PC-9 (cell line): Measurements from ENCODE around the gene CHIC2. TPM values are rescaled to one million over a fixed set of nuclear protein-coding genes. Genes with fewer than 3 reads are reported as not detected.

ENCODE experiments used
- BruUV-seq: library from RNA; stranded (reverse); fragments of 400-500 nt; replicated peaks from 2 replicates; lab custom pipeline; 2021; lab: Mats Ljungman, UMichigan
- CTCF ChIA-PET: fragments of 300-600 bp; sonication (Branson Sonifier 250); formaldehyde crosslinking; loops from one replicate; lab custom pipeline; 2022; ENCODE audit warnings: antibody characterized with exemption; lab: Charles Lee
- POLR2A ChIA-PET: fragments of 300-600 bp; sonication (Branson Sonifier 250); formaldehyde crosslinking; loops from one replicate; lab custom pipeline; 2022; ENCODE audit warnings: antibody characterized with exemption; ENCODE audit not compliant: unreplicated experiment; lab: Charles Lee
- DNase-seq, 2 experiments: peaks; one replicate each; pipeline versions ENCODE4 v3.0.0 to v3.0.0-alpha.2; 2015 to 2022; ENCODE audit warnings: mixed read lengths in 1 of 2
- H2AFZ ChIP-seq: fragments of 200-600 bp; sonication (generic); 2 replicates; pipeline ENCODE4 v1.8.1; 2017; ENCODE audit warnings: antibody characterized with exemption
- H3F3A ChIP-seq: fragments of 200-600 bp; sonication (generic); 2 replicates; pipeline ENCODE4 v1.8.1; 2017; ENCODE audit warnings: antibody characterized with exemption, mild to moderate bottlenecking, low read depth; ENCODE audit not compliant: insufficient read depth
- H3K27ac ChIP-seq: fragments of 200-600 bp; sonication (generic); 2 replicates; pipeline ENCODE4 v1.6.1; 2016; ENCODE audit warnings: mixed run types
- H3K27me3 ChIP-seq: fragments of 200-600 bp; sonication (generic); 2 replicates; pipeline ENCODE4 v1.6.1; 2016; ENCODE audit warnings: low read depth, mixed run types; ENCODE audit not compliant: insufficient read depth
- H3K36me3 ChIP-seq: fragments of 200-600 bp; sonication (generic); 2 replicates; pipeline ENCODE4 v1.6.1; 2016; ENCODE audit warnings: low read depth, mixed run types
- H3K4me1 ChIP-seq: fragments of 200-600 bp; sonication (generic); replicated peaks from 2 replicates; pipeline ENCODE4 v1.6.1; 2016; ENCODE audit warnings: mixed run types; ENCODE audit not compliant: insufficient read depth
- H3K4me2 ChIP-seq: fragments of 200-600 bp; sonication (generic); 2 replicates; pipeline ENCODE4 v1.6.1; 2017; ENCODE audit warnings: mixed run types
- H3K4me3 ChIP-seq: fragments of 200-600 bp; sonication (generic); 2 replicates; pipeline ENCODE4 v1.6.1; 2016; ENCODE audit warnings: mixed run types
- H3K79me2 ChIP-seq: fragments of 200-600 bp; sonication (generic); 2 replicates; pipeline ENCODE4 v1.6.1; 2017; ENCODE audit warnings: low read depth, mixed run types
- H3K9me2 ChIP-seq: fragments of 200-600 bp; sonication (generic); 2 replicates; pipeline ENCODE4 v1.8.1; 2017; ENCODE audit warnings: mild to moderate bottlenecking; ENCODE audit not compliant: insufficient read depth
- H3K9me3 ChIP-seq: fragments of 200-600 bp; sonication (generic); 2 replicates; pipeline ENCODE4 v1.8.1; 2016; ENCODE audit warnings: low read depth; ENCODE audit not compliant: insufficient read depth
- H4K20me1 ChIP-seq: fragments of 200-600 bp; sonication (generic); 2 replicates; pipeline ENCODE4 v1.8.1; 2017; ENCODE audit not compliant: insufficient read depth
- CTCF ChIP-seq: fragments of 200-600 bp; sonication (generic); conservative IDR thresholded peaks from 2 replicates; pipeline ENCODE4 v1.6.1; 2017; ENCODE audit warnings: mixed run types, antibody characterized with exemption, mild to moderate bottlenecking, moderate library complexity
- EZH2 ChIP-seq: fragments of 200-600 bp; sonication (generic); IDR thresholded peaks from 2 replicates; pipeline ENCODE4 v1.8.0; 2017; ENCODE audit warnings: antibody characterized with exemption, low read depth
- intact Hi-C: fragments of 100-400 bp; cut with micrococcal nuclease; formaldehyde crosslinking; loops from one replicate; pipeline ENCODE4 v1.10.0; 2022; ENCODE audit not compliant: unreplicated experiment
- total RNA-seq: library from RNA; stranded (reverse); gene quantifications from 2 replicates; pipeline ENCODE4 v1.2.3, GENCODE V29; 2021

CHIC2 gene
- total RNA-seq, 1 experiment from 2014 or later: 12.1 TPM

GRCh38 chr4:53986062-53986461, 78.3 kb downstream of the CHIC2 start:
- no peaks in the 10 kb centered on the region for H3K27me3 ChIP-seq
- no peaks in the 10 kb centered on the region for H4K20me1 ChIP-seq
- no peaks in the 10 kb centered on the region for H3K9me3 ChIP-seq
- POLR2A ChIA-PET: no interaction called here
- intact Hi-C loops: no loop called here
- no peak overlapping the region for H2AFZ ChIP-seq
- H3K4me3 ChIP-seq: no peak overlapping the region
- CTCF ChIA-PET: no interaction called here
- no peaks in the 10 kb centered on the region for H3K79me2 ChIP-seq
- no peaks in the 10 kb centered on the region for H3K4me1 ChIP-seq
- no peaks in the 10 kb centered on the region for H3K9me2 ChIP-seq
- no peak for TF ChIP-seq CTCF
- no peak for TF ChIP-seq EZH2
- no peak overlapping the region for H3K27ac ChIP-seq
- H3K4me2 ChIP-seq: no peak overlapping the region
- H3K36me3 ChIP-seq: no peaks in the 10 kb centered on the region
- no peaks in the 10 kb centered on the region for H3F3A ChIP-seq
- no TSS peak for BruUV-seq
- DNase-seq: no peak

- DNase-seq: no peak
- no peaks in the 10 kb centered on the region for H3K36me3 ChIP-seq
- no peaks in the 10 kb centered on the region for H3K79me2 ChIP-seq
- TF ChIP-seq EZH2 (no peak), CTCF (no peak)
- no peak overlapping the region for H3K27ac ChIP-seq
- no peaks in the 10 kb centered on the region for H3K9me3 ChIP-seq
- H3K9me2 ChIP-seq: no peaks in the 10 kb centered on the region
- ChIA-PET POLR2A (no interaction called here), CTCF (no interaction called here)
- no peaks in the 10 kb centered on the region for H4K20me1 ChIP-seq
- H3K27me3 ChIP-seq: no peaks in the 10 kb centered on the region
- no peak overlapping the region for H3K4me2 ChIP-seq
- intact Hi-C loops: no loop called here
- H2AFZ ChIP-seq: no peak overlapping the region
- H3F3A ChIP-seq: no peaks in the 10 kb centered on the region
- no TSS peak for BruUV-seq
- H3K4me3 ChIP-seq: no peak overlapping the region
- no peaks in the 10 kb centered on the region for H3K4me1 ChIP-seq
Observed at GRCh38 chr4:53981567-53981966, 82.8 kb downstream of the CHIC2 start.

GRCh38 chr4:53981066-53981465, 83.3 kb downstream of the CHIC2 start:
- intact Hi-C loops: no loop called here

More at GRCh38 chr4:53981066-53981465, 83.3 kb downstream of the CHIC2 start:
- no peak for DNase-seq
- ChIA-PET POLR2A (no interaction called here), CTCF (no interaction called here)
- Histone ChIP-seq H3K4me3 (no peak overlapping the region), H3K27me3 (no peaks in the 10 kb centered on the region), H3K27ac (no peak overlapping the region), H2AFZ (no peak overlapping the region), H3K79me2 (no peaks in the 10 kb centered on the region), H3K4me2 (no peak overlapping the region), H3K9me3 (no peaks in the 10 kb centered on the region), H3K9me2 (no peaks in the 10 kb centered on the region), H3K4me1 (no peaks in the 10 kb centered on the region), H3F3A (no peaks in the 10 kb centered on the region), H3K36me3 (no peaks in the 10 kb centered on the region), H4K20me1 (no peaks in the 10 kb centered on the region)
- no TSS peak for BruUV-seq
- TF ChIP-seq CTCF: no peak
- TF ChIP-seq EZH2: no peak
